ENCODE results near the gene CACFD1.

The CACFD1 gene

DNA sequence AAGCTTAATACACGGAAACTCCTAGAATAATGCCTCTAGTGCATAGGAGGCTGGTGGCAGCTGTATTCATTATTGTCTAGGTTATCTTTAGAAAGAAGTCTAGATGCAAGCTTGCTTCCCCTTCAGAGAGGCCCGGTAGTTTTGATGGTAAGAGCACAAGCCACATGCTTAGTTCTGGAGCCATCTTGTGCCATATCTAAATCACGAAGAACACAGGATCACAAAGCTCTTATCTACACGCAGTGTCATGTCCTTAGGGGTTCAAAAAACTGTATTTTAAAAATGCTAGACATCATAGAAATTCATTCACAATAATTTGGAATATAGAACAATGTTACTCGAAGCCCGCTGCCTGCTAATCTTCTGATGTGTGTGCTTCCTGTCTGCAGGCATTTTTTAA lies 6.2 kb downstream of the CACFD1 start (continued):
- TF ChIP-seq, protein P1, sequence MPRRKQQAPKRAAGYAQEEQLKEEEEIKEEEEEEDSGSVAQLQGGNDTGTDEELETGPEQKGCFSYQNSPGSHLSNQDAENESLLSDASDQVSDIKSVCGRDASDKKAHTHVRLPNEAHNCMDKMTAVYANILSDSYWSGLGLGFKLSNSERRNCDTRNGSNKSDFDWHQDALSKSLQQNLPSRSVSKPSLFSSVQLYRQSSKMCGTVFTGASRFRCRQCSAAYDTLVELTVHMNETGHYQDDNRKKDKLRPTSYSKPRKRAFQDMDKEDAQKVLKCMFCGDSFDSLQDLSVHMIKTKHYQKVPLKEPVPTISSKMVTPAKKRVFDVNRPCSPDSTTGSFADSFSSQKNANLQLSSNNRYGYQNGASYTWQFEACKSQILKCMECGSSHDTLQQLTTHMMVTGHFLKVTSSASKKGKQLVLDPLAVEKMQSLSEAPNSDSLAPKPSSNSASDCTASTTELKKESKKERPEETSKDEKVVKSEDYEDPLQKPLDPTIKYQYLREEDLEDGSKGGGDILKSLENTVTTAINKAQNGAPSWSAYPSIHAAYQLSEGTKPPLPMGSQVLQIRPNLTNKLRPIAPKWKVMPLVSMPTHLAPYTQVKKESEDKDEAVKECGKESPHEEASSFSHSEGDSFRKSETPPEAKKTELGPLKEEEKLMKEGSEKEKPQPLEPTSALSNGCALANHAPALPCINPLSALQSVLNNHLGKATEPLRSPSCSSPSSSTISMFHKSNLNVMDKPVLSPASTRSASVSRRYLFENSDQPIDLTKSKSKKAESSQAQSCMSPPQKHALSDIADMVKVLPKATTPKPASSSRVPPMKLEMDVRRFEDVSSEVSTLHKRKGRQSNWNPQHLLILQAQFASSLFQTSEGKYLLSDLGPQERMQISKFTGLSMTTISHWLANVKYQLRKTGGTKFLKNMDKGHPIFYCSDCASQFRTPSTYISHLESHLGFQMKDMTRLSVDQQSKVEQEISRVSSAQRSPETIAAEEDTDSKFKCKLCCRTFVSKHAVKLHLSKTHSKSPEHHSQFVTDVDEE (CRISPR knock-in tag; IDR thresholded peaks at IDR 0.05): no peak
- TF ChIP-seq ZFP3 (CRISPR knock-in tag; IDR thresholded peaks at IDR 0.05): no peak
- TF ChIP-seq ARNTL (CRISPR knock-in tag; IDR thresholded peaks at IDR 0.05; ENCODE audit: borderline replicate concordance, low read depth): no peak
- TF ChIP-seq ZNF70 (CRISPR knock-in tag; IDR thresholded peaks at IDR 0.05): no peak

DNA sequence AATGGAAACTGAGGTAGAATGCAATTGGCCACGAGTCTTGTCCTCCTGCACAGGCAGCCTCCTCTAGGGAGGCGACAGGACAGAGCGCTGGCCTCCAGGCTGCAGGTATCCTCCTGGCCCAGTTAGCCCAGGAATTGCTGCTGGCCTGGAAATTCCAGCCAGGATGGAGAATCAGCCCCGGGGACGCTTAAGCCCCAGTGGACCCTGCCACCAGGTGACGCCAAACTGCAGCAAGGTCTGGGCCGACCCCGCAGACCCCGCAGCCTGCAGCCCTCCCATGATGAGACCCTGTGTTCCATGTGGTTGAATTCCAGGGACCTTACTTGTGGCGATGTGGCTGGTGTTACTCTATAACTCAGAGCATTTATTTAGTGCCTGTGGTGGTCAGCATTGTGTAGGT lies 7.3 kb downstream of the CACFD1 start:
- no peak for ATAC-seq
- TF ChIP-seq ZNF565 (CRISPR knock-in tag; conservative IDR thresholded peaks at IDR 0.05; ENCODE audit: low read depth) (no peak), GLIS3 (CRISPR knock-in tag; IDR thresholded peaks at IDR 0.05) (no peak), ESRRG (CRISPR knock-in tag; IDR thresholded peaks at IDR 0.05) (no peak)

DNA sequence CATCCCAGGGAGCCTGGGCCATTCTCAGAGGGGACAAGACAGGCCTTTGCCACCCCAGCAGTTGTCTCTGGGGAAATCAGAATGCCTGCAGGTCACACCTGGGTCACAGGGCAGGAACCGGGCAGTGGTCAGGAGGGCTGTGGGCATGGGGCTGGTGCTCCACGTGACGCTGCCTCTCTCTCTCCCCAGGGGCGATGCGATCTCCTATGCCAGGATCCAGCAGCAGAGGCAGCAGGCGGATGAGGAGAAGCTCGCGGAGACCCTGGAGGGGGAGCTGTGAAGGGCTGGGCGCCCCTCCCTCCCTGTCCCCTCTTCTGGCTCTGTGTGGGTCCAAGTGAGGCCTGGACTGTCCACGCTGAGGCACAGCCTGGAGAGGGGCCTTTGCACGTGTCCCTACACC lies 8.6 kb downstream of the CACFD1 start:
- TF ChIP-seq ISL1 (CRISPR knock-in tag; IDR thresholded peaks at IDR 0.05) (no peak), ARNTL (CRISPR knock-in tag; IDR thresholded peaks at IDR 0.05; ENCODE audit: borderline replicate concordance, low read depth) (no peak), ZNF8 (CRISPR knock-in tag; IDR thresholded peaks at IDR 0.05) (no peak), TCF4 (CRISPR knock-in tag; IDR thresholded peaks at IDR 0.05; ENCODE audit: borderline replicate concordance) (no peak), ZFP3 (CRISPR knock-in tag; IDR thresholded peaks at IDR 0.05) (no peak), OSR1 (CRISPR knock-in tag; IDR thresholded peaks at IDR 0.05) (no peak), TOX (CRISPR knock-in tag; IDR thresholded peaks at IDR 0.05; ENCODE audit: borderline replicate concordance) (no peak), GLIS3 (CRISPR knock-in tag; IDR thresholded peaks at IDR 0.05) (no peak), ZFP30 (CRISPR knock-in tag; IDR thresholded peaks at IDR 0.05) (no peak), SNAI2 (CRISPR knock-in tag; IDR thresholded peaks at IDR 0.05) (no peak)
- TF ChIP-seq, protein P2, sequence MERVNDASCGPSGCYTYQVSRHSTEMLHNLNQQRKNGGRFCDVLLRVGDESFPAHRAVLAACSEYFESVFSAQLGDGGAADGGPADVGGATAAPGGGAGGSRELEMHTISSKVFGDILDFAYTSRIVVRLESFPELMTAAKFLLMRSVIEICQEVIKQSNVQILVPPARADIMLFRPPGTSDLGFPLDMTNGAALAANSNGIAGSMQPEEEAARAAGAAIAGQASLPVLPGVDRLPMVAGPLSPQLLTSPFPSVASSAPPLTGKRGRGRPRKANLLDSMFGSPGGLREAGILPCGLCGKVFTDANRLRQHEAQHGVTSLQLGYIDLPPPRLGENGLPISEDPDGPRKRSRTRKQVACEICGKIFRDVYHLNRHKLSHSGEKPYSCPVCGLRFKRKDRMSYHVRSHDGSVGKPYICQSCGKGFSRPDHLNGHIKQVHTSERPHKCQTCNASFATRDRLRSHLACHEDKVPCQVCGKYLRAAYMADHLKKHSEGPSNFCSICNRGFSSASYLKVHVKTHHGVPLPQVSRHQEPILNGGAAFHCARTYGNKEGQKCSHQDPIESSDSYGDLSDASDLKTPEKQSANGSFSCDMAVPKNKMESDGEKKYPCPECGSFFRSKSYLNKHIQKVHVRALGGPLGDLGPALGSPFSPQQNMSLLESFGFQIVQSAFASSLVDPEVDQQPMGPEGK (CRISPR knock-in tag; IDR thresholded peaks at IDR 0.05; ENCODE audit: borderline replicate concordance): no peak
- TF ChIP-seq, protein P3, sequence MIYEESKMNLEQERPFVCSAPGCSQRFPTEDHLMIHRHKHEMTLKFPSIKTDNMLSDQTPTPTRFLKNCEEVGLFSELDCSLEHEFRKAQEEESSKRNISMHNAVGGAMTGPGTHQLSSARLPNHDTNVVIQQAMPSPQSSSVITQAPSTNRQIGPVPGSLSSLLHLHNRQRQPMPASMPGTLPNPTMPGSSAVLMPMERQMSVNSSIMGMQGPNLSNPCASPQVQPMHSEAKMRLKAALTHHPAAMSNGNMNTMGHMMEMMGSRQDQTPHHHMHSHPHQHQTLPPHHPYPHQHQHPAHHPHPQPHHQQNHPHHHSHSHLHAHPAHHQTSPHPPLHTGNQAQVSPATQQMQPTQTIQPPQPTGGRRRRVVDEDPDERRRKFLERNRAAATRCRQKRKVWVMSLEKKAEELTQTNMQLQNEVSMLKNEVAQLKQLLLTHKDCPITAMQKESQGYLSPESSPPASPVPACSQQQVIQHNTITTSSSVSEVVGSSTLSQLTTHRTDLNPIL (CRISPR knock-in tag; IDR thresholded peaks at IDR 0.05; ENCODE audit: low read depth): no peak
- TF ChIP-seq, protein P1 (CRISPR knock-in tag; IDR thresholded peaks at IDR 0.05): no peak
- TF ChIP-seq, protein P4, sequence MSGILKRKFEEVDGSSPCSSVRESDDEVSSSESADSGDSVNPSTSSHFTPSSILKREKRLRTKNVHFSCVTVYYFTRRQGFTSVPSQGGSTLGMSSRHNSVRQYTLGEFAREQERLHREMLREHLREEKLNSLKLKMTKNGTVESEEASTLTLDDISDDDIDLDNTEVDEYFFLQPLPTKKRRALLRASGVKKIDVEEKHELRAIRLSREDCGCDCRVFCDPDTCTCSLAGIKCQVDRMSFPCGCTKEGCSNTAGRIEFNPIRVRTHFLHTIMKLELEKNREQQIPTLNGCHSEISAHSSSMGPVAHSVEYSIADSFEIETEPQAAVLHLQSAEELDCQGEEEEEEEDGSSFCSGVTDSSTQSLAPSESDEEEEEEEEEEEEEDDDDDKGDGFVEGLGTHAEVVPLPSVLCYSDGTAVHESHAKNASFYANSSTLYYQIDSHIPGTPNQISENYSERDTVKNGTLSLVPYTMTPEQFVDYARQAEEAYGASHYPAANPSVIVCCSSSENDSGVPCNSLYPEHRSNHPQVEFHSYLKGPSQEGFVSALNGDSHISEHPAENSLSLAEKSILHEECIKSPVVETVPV (CRISPR knock-in tag; IDR thresholded peaks at IDR 0.05): no peak
- ATAC-seq: no peak; the same call in 2 of the 3 replicates

DNA sequence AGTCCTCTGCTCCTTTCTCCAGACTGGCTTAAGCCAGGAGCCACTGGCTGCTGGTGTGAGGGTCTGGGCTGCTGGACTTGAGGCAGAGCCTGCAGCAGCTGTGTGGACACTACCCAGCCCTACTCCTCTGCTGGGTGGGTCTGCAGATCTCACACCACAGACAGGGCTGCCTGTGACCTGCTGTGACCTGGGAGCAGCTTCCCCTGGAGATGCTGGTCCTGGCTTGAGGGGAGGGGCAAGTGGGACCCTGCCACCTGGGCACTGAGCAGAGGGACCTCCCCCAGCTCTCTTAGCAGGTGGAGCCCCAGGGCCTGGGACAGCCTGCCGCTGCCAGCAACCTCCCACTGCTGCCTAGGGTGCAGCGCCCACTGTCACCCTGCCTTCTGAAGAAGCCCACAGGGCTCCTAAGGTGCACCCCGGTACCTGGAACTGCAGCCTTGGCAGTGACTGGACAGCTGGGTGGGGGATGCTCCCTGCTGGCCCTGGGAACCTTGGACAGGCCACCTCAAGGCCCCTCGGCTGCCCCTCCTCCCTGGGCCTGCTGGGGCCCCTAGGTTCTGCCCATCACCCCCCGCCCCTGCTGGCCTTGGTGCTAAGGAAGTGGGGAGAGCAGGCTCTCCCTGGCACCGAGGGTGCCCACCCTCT lies 9.1 kb downstream of the CACFD1 start:
- TF ChIP-seq ZNF565 (CRISPR knock-in tag; conservative IDR thresholded peaks at IDR 0.05; ENCODE audit: low read depth) (no peak), ZNF8 (CRISPR knock-in tag; IDR thresholded peaks at IDR 0.05) (no peak), PPARA (CRISPR knock-in tag; IDR thresholded peaks at IDR 0.05; ENCODE audit: borderline replicate concordance) (no peak), RARB (CRISPR knock-in tag; IDR thresholded peaks at IDR 0.05) (no peak), ZFP30 (CRISPR knock-in tag; IDR thresholded peaks at IDR 0.05) (no peak)

More for the DNA sequence above, 9.1 kb downstream of the CACFD1 start:
- ATAC-seq: no peak; the same call in 2 of the 3 replicates

All from SK-N-SH treated with all-trans-retinoic acid at 6 μM for 48 hours (cell line).